ENCODE measurements around the gene CDH23. TPM values are rescaled to one million over a fixed set of nuclear protein-coding genes. Genes with fewer than 3 reads are reported as not detected.

CDH23 gene
- total and polyA plus RNA-seq, 2 of the 8 experiments (the other 6 are each of a cell fraction or from before 2014, with no cell fraction given), result 1.9 to 4.9 TPM

- Histone ChIP-seq H3K14ac (ENCODE audit: insufficient read length) (no peak overlapping the region), H4K8ac (ENCODE audit: extremely low read depth, insufficient read depth, low read length) (no peak overlapping the region), H3K23ac (ENCODE audit: insufficient read length) (no peak overlapping the region), H2BK12ac (ENCODE audit: low read depth, low read length) (no peak overlapping the region), H3K9me3 (ENCODE audit: insufficient read depth in 2 of 2, low read depth in 1 of 2, low read length in 1 of 2) (no peaks in the 10 kb centered on the region), H3K79me1 (ENCODE audit: low read depth, low read length) (no peaks in the 10 kb centered on the region), H3K27ac (ENCODE audit: low read depth, low read length) (no peak overlapping the region), H3K18ac (ENCODE audit: extremely low read depth, low read length) (no peak overlapping the region), H3K4me3 (ENCODE audit: extremely low read depth in 1 of 4, insufficient read depth in 2 of 4, low read depth in 3 of 4, low read length in 4 of 4) (no peak overlapping the region), H3K4me2 (ENCODE audit: insufficient read depth in 1 of 2, low read depth in 2 of 2, low read length in 2 of 2) (no peak overlapping the region), H4K20me1 (replicated peaks in 1 of 2; ENCODE audit: control insufficient read depth in 1 of 2, insufficient read depth in 2 of 2, low read length in 2 of 2) (no peaks in the 10 kb centered on the region), H3K23me2 (ENCODE audit: low read depth, low read length) (no peaks in the 10 kb centered on the region), H2BK15ac (ENCODE audit: low read length) (no peak overlapping the region), H2BK20ac (ENCODE audit: low read length) (no peak overlapping the region), H3K4me1 (replicated peaks in 1 of 4; ENCODE audit: control insufficient read depth in 3 of 4, insufficient read depth in 4 of 4, low read length in 3 of 4) (peaks cover 0 to 2% (median 0%) of the 10 kb centered on the region in 4 experiments; a peak in 3 of 7 replicates), H3K56ac (replicated peaks; ENCODE audit: insufficient read length, low read depth, low read length) (no peak overlapping the region), H3K4ac (replicated peaks; ENCODE audit: insufficient read length, low read depth, low read length) (no peak overlapping the region), H2AK5ac (ENCODE audit: low read depth, low read length) (no peak overlapping the region), H3K9ac (replicated peaks in 1 of 4; ENCODE audit: extremely low read depth in 1 of 4, low read depth in 3 of 4, low read length in 3 of 4) (no peak overlapping the region), H4K91ac (replicated peaks; ENCODE audit: insufficient read length, low read length) (no peak overlapping the region), H2AFZ (ENCODE audit: low read length) (no peak overlapping the region), H3K79me2 (ENCODE audit: control insufficient read depth in 1 of 2, insufficient read depth in 2 of 2, low read length in 2 of 2) (no peaks in the 10 kb centered on the region), H4K5ac (ENCODE audit: insufficient read length, low read depth, low read length) (no peak overlapping the region), H2BK5ac (ENCODE audit: low read depth, low read length) (no peak overlapping the region), H2BK120ac (replicated peaks; ENCODE audit: low read depth, low read length) (no peak overlapping the region), H3K36me3 (ENCODE audit: control insufficient read depth in 2 of 4, insufficient read depth in 4 of 4, low read length in 3 of 4) (no peaks in the 10 kb centered on the region), H3K27me3 (replicated peaks in 1 of 4; ENCODE audit: control insufficient read depth in 3 of 4, extremely low read depth in 1 of 4, insufficient read depth in 3 of 4, low read length in 3 of 4) (no peaks in the 10 kb centered on the region; a peak in 1 of 7 replicates)
- ChIA-PET POLR2A (ENCODE audit: partially characterized antibody) (interaction anchor here (0.8 to 1.2 kb wide), 2 partner anchors 28 to 35 kb away, joined by 3 read pairs; no protein-coding TSS in a partner anchor), CTCF (ENCODE audit: partially characterized antibody) (interaction anchor here (0.8 to 28.0 kb wide), 13 partner anchors 8 to 349 kb away, joined by 3 to 401 read pairs (median 4); partner anchors contain the start of genes CDH23 and SLC29A3)
- TF ChIP-seq GABPA (IDR thresholded peaks at IDR 0.05; ENCODE audit: borderline replicate concordance, insufficient read depth, low read length) (no peak), RNF2 (IDR thresholded peaks at IDR 0.05; ENCODE audit: borderline replicate concordance, low read depth, low read length, missing control alignments, poor library complexity, severe bottlenecking) (no peak), NANOG (IDR thresholded peaks at IDR 0.05; ENCODE audit: insufficient read depth, low read depth, low read length, poor library complexity, severe bottlenecking) (no peak)
- DNase-seq (ENCODE audit: low read depth in 1 of 2, low spot score in 2 of 2) (no peak), FAIRE-seq (no peak)
- WGBS, 2 experiments (ENCODE audit: extremely low coverage in 1 of 2, insufficient coverage in 1 of 2, insufficient read length in 1 of 2, insufficient replicate concordance in 2 of 2, low coverage in 1 of 2, low lambda C conversion rate in 2 of 2, missing lambda C conversion rate in 1 of 2), result 58% methylated on average over 3 of the region's 3 CpGs; no CpG with 5 or more reads in 1 of the 2 experiments
Observed at GRCh38 chr10:71375952-71376351, 20.8 kb upstream of the CDH23 start.
